Measurements from ENCODE around the gene BCAS3. TPM values are rescaled to one million over a fixed set of nuclear protein-coding genes. Genes with fewer than 3 reads are reported as not detected.
"Not testable (repeated sequence)": the region's sequence is repeated elsewhere in the genome, so short reads cannot be mapped to it uniquely, and the experiment has no call there.

The BCAS3 gene
- total RNA-seq, 1 experiment from 2014 or later, result 31.0 TPM

DNA sequence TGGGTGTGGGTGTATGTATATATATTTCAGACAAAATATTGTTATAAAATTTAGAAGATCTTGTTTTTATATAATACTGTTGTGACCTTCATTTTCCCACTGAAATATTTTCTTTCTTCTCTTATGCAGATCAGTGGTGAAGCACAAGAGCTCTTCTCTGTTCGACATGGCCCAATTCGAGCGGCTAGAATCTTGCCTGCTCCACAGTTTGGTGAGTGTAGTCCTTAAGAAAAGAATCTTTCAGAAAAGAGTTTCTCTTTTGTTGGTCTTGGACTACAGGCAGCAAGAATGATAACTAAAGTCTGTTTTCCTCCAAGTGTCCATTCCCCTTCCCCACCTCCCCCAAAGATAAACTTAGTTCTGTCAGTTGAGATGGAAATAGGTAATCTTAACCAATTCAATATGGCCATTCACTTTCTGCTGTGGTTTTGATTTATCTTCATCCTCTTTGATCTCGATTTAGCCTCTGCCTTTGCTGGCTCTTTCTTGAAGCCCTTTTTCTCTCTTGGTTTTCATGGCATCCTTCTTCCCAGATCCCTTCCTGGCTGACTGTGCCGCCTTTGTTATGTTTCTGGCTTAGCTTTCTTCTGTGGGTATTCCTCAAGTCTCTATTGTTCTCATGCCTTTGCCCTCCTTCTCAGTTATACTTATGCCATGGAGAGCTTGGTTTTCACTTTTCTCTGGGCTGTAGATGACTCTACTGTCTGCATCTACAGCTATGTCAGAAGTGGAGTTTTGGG, 69.6 kb downstream of the BCAS3 start:
- no peak for DNase-seq (ENCODE audit: low spot score)

DNA sequence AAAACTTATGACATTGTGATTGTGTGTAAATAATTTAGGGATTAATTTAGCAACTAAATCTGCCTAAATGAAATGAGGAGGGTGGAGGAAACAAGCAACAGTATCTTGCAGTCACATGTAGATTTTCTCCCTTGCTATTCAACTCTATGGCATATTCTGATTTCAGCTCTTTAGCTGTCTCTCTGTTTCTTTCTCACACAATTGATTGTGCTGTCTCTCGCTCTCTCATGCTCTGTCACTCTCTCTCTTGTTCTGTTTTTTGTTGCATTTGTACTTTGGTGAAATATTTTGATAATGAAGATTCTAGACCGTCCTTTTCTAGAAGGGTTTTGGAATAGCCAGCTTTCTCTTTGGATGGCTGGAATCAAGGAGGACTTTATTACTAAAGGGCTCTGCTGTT, 70.6 kb downstream of the BCAS3 start:
- no peak for DNase-seq (ENCODE audit: low spot score)

DNA sequence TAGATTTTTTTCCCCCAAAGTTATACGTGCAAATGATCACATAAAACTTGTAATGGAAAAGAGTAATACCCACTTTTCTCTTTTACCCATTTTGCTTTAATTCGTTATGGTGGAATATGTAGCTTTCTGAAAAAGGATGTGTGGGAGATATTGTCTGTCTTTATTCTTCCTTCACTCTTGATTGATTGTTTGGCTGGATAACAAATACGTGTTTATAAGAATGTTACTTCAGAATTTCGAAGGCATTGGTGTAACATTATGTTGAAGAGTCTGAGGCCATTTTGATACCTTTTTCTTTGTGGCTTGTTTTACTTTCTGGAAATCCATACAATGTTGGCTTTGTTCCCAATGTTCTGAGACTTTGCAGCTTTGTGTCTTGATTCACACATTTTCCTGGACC, 71.4 kb downstream of the BCAS3 start:
- DNase-seq (ENCODE audit: low spot score), result no peak

DNA sequence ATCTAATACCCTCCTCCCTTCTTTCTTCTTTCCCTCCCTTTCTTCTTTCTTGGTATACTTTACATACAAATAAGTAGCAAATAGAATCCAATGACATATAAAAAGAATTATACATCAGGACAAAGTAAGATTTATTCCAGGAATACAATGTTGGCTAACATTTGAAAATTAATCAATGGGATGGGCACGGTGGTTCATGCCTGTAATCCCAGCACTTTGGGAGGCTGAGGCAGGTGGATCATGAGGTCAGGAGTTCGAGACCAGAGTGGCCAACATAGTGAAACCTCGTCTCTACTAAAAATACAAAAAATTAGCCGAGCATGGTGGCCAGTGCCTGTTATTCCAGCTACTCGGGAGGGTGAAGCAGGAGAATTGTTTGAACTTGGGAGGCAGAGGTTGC, 72.1 kb downstream of the BCAS3 start:
- no peak for DNase-seq (ENCODE audit: low spot score)

DNA sequence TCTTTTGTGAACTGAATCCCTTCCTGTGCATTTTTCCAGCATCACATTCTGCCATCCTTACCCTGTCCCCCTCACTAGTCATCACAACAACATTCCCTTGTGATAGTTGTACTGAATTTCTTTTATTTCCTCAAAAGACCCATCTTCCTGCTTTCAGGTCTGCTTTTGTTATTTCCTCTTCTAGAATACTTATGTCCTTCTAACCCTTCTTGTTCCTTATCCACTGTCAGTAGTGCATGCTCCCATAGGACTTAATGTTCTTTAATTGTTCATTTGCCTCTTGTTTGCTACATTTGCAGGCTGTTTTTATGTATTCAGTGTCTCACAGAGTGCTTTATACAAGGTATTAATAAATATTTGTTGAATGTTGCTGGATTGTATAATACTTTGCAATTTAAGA, 73.0 kb downstream of the BCAS3 start:
- no peak for DNase-seq (ENCODE audit: low spot score)

DNA sequence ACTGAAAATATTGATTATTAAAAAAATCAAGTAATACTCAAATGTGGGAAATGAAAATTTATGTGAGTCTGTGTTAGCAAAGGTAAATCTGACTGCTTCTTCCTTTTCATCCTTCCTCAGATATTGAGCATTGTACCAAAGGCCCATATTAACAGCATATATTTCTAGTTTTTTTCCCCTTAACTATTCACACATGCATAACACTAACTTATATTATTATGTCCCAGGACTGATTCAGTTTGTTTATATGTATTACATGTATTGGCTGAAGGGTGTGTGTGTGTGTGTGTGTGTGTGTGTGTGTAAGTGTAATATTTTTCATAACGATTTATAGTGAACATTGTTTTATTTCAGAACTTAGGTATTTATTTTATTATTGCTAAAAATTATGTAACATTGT, 74.2 kb downstream of the BCAS3 start:
- DNase-seq (ENCODE audit: low spot score), result no peak

DNA sequence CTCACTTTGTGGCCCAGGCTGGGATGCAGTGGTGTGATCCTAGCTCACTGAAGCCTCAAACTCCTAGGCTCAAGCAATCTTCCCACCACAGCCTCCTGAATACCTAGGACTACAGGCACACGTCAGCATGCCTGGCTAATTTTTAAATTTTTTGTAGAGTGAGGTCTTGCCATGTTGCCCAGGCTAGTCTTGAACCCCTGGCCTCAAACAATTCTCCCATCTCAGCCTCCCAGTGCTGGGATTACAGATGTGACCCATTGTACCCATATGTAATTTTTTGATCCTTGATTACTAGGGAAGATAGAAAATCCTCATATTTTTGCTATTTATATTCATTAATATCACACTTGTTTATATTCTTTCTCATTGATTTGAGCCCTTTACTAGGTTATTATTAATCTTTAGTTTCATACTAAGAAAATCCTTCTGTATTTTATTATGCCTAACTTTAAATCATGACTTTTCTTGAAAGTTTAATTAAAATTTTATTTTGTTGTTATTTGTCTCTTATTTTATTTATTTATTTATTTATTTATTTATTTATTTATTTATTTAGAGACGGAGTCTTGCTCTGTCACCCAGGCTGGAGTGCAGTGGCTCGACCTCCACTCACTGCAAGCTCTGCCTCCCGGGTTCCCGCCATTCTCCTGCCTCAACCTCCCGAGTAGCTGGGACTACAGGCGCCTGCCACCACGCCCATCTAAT, 75.4 kb downstream of the BCAS3 start:
- no peak for DNase-seq (ENCODE audit: low spot score)

DNA sequence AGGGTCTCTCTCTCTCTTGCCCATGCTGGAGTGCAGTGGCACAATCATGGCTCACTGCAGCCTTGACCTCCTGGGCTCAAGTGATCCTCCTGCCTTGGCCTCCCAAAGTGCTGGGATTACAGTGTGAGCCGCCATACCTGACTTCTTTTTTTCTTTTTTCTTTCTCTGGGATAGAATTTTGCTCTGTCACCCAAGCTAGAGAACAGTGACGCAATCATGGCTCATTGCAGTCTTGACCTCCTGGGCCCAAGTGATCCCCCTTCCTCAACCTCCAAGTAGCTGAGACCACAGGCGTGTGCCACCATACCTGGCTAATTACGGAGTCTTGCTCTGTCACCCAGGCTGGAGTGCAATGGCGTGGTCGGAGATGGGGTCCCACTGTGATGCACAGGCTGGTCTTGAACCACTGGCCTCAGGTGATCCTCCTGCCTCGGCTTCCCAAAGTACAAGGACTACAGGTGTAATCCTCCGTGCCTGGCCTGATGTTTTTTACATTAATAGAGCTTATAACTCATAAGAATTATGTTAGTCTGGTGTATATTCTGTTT, 76.5 kb downstream of the BCAS3 start:
- DNase-seq (ENCODE audit: low spot score), result no peak

DNA sequence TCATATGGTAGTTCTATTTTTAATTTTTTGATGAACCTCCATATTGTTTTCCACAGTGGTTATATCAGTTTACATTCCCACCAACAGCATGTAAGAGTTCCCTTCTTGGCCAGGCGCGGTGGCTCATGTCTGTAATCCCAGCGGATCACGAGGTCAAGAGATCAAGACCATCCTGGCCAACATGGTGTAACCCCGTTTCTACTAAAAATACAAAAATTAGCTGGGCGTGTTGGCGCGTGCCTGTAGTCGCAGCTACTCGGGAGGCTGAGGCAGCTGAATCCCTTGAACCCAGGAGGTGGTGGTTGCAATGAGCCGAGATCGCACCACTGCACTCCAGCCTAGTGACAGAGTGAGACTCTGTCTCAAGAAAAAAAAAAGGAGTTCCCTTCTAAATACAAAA, 79.1 kb downstream of the BCAS3 start:
- DNase-seq (ENCODE audit: low spot score), result not testable (repeated sequence)

DNA sequence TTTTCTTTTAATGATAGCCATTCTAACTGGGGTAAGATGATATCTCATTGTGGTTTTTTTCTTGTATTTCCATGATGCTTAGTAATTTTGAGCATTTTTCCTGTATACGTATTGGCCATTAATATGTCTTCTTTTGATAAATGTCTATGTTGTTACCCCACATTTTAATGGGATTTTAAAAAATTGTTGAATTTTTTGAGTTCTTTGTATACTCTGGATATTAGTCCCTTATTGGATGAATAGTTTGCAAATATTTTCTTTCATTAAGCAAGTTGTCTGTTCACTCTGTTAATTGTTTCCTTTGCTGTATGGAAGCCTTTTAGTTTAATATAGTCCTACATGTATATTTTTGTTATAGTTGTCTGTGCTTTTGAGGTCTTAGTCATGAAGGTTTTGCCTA, 79.8 kb downstream of the BCAS3 start:
- no peak for DNase-seq (ENCODE audit: low spot score)

DNA sequence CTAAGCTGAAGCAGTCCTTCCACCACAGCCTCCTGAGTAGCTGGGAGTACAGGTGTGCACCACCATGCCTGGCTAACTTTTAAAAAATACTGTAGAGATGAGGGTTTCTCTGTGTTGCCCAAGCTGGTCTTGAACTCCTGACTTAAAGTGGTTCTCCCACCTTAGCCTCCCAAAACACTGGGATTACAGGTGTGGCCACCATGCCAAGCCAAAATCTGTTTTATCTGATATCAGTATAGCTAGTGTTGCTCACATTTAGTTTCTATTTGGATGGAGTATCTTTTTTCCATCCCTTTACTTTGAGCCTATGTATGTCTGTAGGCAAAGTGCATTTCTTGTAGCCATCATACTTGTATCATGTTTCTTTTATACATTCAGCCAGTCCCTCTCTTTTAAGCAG, 82.1 kb downstream of the BCAS3 start:
- DNase-seq (ENCODE audit: low spot score), result no peak

DNA sequence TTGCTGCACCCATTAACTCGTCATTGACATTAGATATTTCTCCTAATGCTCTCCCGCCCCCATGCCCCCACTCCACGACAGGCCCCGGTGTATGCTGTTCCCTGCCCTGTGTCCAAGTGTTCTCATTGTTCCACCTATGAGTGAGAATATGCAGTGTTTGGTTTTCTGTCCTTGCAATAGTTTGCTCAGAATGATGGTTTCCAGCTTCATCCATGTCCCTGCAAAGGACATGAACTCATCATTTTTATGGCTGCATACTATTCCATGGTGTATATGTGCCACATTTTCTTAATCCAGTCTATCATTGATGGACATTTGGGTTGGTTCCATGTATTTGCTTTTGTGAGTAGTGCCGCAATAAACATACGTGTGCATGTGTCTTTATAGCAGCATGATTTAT, 83.7 kb downstream of the BCAS3 start:
- DNase-seq (ENCODE audit: low spot score), result not testable (repeated sequence)

DNA sequence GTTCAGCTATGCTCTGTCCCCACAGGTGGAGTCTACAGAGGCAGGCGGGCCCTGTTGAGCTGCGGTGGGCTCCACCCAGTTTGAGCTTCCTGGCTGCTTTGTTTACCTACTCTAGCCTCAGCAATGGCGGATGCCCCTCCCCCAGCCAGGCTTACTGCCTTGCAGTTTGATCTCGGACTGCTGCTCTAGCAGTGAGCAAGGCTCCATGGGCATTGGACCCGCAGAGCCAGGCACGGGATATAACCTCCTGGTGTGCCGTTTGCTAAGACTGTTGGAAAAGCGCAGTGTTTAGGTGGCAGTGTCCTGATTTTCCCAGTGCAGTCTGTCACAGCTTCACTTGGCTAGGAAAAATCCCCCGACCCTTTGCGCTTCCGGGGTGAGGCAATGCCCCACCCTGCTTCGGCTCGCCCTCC, 89.1 kb downstream of the BCAS3 start:
- no peak for DNase-seq (ENCODE audit: low spot score)

DNA sequence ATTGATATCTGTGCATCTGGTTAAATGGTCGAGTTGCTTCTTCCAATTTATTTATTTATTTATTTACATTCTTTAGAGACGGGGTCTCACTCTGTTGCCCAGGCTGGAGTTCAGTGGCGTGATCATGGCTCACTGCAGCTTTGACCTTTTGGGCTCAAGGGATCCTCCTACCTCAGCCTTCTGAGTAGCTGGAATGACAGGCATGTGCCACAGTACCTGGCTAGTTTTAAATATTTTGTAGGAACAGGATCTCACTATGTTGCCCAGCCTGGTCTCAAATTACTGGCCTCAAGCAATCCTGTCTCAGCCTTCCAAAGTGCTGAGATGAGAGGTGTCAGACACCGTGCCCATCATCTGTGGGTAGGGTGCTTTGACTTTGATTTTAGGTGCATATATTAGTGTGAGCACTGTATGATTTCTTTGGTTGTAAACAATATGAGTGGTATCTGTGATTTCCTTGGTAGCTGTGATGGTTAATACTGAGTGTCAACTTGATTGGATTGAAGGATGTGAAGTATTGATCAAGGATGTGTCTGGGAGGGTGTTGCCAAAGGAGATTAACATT, 90.2 kb downstream of the BCAS3 start:
- no peak for DNase-seq (ENCODE audit: low spot score)

DNA sequence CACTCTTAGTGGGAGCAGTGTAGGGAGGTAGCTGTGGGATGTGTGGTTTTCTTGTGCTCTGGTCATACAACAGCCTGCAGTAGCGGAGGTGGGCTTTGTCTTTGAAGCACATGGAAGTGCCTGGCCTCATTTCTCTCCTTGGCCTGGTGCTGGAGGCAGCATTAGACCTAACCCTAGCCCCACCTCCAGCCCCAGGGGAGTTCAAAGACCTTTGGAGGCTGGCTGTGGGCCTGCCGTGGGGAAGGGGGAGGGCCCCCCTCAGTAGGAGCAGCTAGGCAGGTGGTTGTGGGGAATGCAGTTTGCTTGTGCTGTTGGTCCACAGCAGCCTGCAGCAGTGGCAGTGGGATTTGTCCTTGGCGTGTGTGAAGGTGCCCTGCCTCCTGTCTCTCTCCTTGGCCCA, 91.7 kb downstream of the BCAS3 start:
- DNase-seq (ENCODE audit: low spot score), result no peak

DNA sequence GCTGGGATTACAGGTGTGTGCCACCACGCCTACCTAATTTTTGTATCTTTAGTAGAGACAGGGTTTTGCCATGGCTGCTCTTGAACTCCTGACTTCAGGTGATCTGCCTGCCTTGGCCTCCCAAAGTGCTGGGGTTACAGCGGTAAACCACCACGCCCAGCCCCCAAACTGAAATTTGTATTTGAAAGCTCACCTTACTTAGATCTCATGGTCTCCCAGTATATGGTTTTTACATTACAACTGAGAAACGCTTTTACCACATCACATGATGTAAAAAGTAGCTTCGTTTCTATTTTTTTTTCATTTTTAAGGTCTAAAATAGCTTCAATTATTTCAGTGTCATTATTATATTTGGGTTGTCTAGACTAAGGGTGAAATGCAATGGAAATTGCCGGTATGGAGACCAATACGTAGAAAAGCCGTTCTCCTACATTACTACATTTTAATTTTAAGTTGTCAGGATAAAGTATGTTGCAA, 93.3 kb downstream of the BCAS3 start:
- DNase-seq (ENCODE audit: low spot score), result no peak

DNA sequence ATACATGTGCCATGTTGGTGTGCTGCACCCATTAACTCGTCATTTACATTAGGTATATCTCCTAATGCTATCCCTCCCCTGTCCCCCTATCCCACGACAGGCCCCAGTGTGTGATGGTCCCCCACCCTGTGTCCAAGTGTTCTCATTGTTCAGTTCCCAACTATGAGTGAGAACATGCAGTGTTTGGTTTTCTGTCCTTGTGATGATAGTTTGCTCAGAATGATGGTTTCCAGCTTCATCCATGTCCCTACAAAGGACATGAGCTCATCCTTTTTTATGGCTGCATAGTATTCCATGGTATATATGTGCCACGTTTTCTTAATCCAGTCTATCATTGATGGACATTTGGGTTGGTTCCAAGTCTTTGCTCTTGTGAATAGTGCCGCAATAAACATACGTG, 94.0 kb downstream of the BCAS3 start:
- DNase-seq (ENCODE audit: low spot score), result not testable (repeated sequence)

DNA sequence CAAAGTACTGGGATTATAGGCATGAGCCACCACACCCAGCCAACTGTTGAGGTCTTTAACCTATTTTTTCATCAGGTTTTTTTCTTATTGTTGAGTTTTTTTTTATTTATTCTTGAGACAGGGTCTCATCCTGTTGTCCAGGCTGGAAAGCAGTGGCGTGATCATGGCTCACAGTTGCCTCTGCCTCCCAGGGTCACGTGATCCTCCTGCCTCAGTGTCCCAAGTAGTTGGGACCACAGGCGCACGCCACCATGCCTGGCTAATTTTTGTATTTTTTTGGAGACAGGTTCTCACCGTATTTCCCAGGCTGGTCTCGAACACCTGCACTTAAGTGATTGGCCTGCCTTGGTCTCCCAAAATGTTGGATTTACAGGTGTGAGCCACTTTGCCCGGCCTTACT, 95.9 kb downstream of the BCAS3 start:
- no peak for DNase-seq (ENCODE audit: low spot score)

DNA sequence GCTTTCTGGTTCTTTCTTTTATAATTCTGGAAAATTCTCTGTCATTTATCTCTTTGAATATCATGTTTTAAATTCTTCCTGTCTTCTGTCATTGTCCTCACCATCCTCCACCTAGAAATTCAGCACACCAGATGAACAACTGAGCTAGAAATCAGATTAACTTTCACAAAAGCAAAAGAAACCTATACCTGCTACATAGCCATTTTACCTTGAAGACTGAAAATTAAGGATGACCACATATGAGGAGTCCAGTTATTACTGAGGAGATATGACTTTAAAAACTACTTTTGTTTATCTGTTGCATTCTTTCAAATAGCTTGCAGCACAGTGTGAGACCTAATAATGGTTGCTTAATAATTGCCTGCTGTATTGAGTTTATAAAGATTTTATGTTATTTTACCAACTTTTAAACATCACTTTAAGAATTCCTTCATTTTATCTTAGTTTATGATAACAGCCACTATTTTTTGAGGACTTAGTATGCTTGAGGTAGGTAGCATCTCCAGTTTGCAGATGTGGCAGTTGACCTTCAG, 104.3 kb downstream of the BCAS3 start:
- no peak for DNase-seq (ENCODE audit: low spot score)

DNA sequence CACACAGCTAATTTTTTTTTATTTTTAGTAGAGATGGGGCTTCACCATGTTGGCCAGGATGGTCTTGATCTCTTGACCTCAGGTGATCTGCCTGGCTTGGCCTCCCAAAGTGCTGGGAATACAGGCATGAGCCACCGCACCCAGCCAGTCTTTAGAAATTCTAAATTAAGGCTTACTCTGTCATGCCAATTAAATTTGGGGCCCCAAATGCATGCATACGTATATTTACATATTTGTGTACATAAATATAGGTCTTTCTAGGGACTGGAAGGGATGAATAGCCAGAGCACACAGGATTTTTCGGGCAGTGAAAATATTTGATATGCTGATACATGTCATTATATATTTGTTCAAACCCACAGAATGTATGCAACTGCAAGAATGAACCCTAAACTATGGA, 105.1 kb downstream of the BCAS3 start:
- DNase-seq (ENCODE audit: low spot score), result no peak

DNA sequence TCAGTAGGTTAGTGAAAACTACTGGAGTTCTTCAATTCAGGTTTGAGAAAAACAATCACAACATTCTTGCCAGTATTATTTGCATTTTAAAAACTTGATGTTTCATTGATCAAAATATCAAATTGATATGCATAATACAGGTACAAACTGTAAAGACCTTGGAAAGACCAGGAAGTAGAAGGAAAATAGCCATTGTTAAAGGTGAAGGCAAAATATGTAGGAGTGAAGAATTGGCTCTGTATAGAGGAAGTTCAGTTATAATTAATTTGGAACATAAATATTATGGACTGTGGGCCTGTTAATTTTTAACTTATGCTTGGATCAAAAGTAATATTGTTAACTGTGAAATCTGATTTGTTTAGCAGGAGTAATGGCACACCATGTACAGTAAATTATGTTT, 112.6 kb downstream of the BCAS3 start:
- DNase-seq (ENCODE audit: low spot score), result no peak

DNA sequence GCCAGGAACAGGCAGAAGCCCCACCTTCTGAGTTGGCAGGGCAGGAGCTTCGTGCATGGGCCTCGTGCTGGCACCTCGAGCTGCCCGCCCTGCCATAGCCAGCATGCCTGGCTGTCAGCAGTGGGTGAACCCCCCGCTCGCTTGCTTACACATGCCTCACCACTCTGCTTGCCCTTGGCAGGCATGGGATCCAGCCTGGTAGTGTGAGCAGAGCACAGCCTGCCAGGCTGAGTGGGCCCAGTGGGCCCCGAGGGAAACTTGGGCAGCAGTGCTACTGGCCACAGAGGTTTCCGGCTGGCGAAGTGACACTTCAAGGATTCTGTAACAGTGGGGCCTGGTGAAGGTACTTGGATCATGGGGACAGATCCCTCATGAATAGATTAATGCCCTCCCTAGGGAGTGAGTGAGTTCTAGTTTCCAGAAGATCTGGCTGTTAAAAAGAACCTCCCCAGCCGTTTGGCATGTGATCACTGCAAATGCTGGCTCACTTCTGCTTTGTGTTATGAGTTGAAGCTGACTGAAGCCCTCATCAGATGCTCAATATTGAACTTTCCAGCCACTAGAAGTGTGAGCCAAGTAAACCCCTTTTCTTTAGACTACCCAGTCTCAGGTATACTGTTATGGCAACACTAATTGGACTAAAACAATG, 114.7 kb downstream of the BCAS3 start:
- no peak for DNase-seq (ENCODE audit: low spot score)

All from A172 (cell line).